LNCAP (cell line): ENCODE measurements around the gene ARMS2.

Source experiments
- CTCF ChIP-seq: fragments of 450-650 bp; IDR thresholded peaks from 2 replicates; pipeline ENCODE4 v1.5.1; 2017; ENCODE audit warnings: mild to moderate bottlenecking

Gene ARMS2

GRCh38 chr10:122499012-122499411 is 44.6 kb downstream of the ARMS2 start:
- TF ChIP-seq CTCF, result no peak

GRCh38 chr10:122499491-122499941 is 45.1 kb downstream of the ARMS2 start:
- no peak for TF ChIP-seq CTCF

- TF ChIP-seq CTCF, result no peak
Observed at GRCh38 chr10:122500194-122500593, 45.7 kb downstream of the ARMS2 start.

- TF ChIP-seq CTCF, result no peak
Observed at GRCh38 chr10:122500726-122501125, 46.3 kb downstream of the ARMS2 start.

GRCh38 chr10:122503012-122503411 is 48.6 kb downstream of the ARMS2 start:
- TF ChIP-seq CTCF, result no peak

GRCh38 chr10:122503886-122504609 is 49.6 kb downstream of the ARMS2 start:
- TF ChIP-seq CTCF, result no peak

- no peak for TF ChIP-seq CTCF
Observed at GRCh38 chr10:122504610-122504950, 50.1 kb downstream of the ARMS2 start.

GRCh38 chr10:122505011-122505410 is 50.6 kb downstream of the ARMS2 start:
- TF ChIP-seq CTCF, result no peak
